OCI-LY3 (cell line): ENCODE results near the gene SMIM7.

ENCODE experiments used
- H2AFZ ChIP-seq: fragments of 200-600, 300-600 bp; shearing (Covaris generic); 2 replicates; pipeline ENCODE4 v1.6.0; 2014; ENCODE audit warnings: antibody characterized with exemption, low read depth, low read length
- H3K27ac ChIP-seq: fragments of 200-600, 300-600 bp; sonication (generic); 2 replicates; pipeline ENCODE4 v1.5.1; 2014; ENCODE audit warnings: mild to moderate bottlenecking, low read length, moderate library complexity, mixed read lengths
- H3K27me3 ChIP-seq: fragments of 200-600, 300-600 bp; sonication (generic); 2 replicates; pipeline ENCODE4 v1.6.1; 2014; ENCODE audit warnings: low read depth, low read length, mixed read lengths
- H3K36me3 ChIP-seq: fragments of 200-600, 300-600 bp; sonication (generic); replicated peaks from 2 replicates; pipeline ENCODE3; 2014; ENCODE audit warnings: low read depth, low read length, mixed read lengths
- H3K4me1 ChIP-seq: fragments of 300-600, 200-600 bp; sonication (generic); 2 replicates; pipeline ENCODE4 v1.6.1; 2014; ENCODE audit warnings: low read length, mixed read lengths
- H3K4me2 ChIP-seq: fragments of 200-600, 300-600 bp; sonication (generic); 2 replicates; pipeline ENCODE4 v1.6.1; 2014; ENCODE audit warnings: low read length, mixed read lengths
- H3K4me3 ChIP-seq: fragments of 300-600, 200-600 bp; sonication (generic); 2 replicates; pipeline ENCODE4 v1.5.1; 2014; ENCODE audit warnings: antibody characterized with exemption, mild to moderate bottlenecking, low read length, moderate library complexity
- H3K79me2 ChIP-seq: fragments of 300-600, 200-600 bp; shearing (Covaris generic); 2 replicates; pipeline ENCODE4 v1.6.1; 2014; ENCODE audit warnings: mild to moderate bottlenecking, low read length, mixed read lengths
- H3K9ac ChIP-seq: fragments of 300-600, 200-600 bp; shearing (Covaris generic); 2 replicates; pipeline ENCODE4 v1.6.0; 2014; ENCODE audit warnings: mild to moderate bottlenecking, low read length, moderate library complexity
- H3K9me3 ChIP-seq: fragments of 200-600, 300-600 bp; shearing (Covaris generic); 2 replicates; pipeline ENCODE4 v1.6.1; 2014; ENCODE audit warnings: low read length, mixed read lengths; ENCODE audit not compliant: insufficient read depth
- H4K20me1 ChIP-seq: fragments of 200-600, 300-600 bp; sonication (generic); 2 replicates; pipeline ENCODE4 v1.6.1; 2016; ENCODE audit warnings: low read length, mixed read lengths; ENCODE audit not compliant: insufficient read depth
- EZH2phosphoT487 ChIP-seq: fragments of 200-600 bp; shearing (Covaris generic); IDR thresholded peaks from 2 replicates; pipeline ENCODE4 v1.6.1; 2018; ENCODE audit warnings: antibody characterized with exemption, mixed run types, low read depth
- TF ChIP-seq, protein P1 (sequence below): fragments of 200-600, 300-600 bp; sonication (generic); IDR thresholded peaks from 2 replicates; pipeline ENCODE4 v1.5.1; 2014; ENCODE audit warnings: antibody characterized with exemption, low read length, low read depth

SMIM7 gene

DNA sequence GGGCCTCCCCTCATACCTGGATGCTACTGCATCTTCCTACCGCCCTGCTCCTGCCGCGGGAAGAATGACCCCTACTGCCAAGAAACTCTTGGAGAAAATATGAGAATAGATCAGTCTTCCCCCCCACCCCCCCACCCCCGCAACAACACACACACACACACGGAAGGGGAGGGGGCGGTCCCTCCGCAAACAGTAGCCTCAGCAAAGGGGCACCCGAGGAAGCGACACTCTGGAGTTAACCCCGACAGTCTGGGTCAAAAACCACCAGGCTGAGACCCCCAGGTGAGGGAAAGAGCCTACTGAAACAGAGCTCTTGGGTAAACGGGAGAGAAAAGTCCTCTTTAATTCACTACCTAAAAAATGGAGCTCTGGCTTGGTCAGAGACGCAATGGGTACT is 33.1 kb downstream of the SMIM7 start:
- H3K36me3 ChIP-seq = peaks cover 36% of the 10 kb centered on the region
- H3K4me3 ChIP-seq = peak overlapping the region; percentile 99
- peaks cover 58% of the 10 kb centered on the region for H4K20me1 ChIP-seq
- H2AFZ ChIP-seq = no peak overlapping the region
- peak overlapping the region; percentile 49 for H3K27ac ChIP-seq
- no peaks in the 10 kb centered on the region for H3K27me3 ChIP-seq
- H3K4me1 ChIP-seq = peaks cover 27% of the 10 kb centered on the region
- no peaks in the 10 kb centered on the region for H3K9me3 ChIP-seq
- H3K9ac ChIP-seq = peak overlapping the region; percentile 96
- H3K4me2 ChIP-seq = peak overlapping the region; percentile 94
- no peak for TF ChIP-seq EZH2phosphoT487
- TF ChIP-seq, protein P1, sequence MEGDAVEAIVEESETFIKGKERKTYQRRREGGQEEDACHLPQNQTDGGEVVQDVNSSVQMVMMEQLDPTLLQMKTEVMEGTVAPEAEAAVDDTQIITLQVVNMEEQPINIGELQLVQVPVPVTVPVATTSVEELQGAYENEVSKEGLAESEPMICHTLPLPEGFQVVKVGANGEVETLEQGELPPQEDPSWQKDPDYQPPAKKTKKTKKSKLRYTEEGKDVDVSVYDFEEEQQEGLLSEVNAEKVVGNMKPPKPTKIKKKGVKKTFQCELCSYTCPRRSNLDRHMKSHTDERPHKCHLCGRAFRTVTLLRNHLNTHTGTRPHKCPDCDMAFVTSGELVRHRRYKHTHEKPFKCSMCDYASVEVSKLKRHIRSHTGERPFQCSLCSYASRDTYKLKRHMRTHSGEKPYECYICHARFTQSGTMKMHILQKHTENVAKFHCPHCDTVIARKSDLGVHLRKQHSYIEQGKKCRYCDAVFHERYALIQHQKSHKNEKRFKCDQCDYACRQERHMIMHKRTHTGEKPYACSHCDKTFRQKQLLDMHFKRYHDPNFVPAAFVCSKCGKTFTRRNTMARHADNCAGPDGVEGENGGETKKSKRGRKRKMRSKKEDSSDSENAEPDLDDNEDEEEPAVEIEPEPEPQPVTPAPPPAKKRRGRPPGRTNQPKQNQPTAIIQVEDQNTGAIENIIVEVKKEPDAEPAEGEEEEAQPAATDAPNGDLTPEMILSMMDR = no peak
- H3K79me2 ChIP-seq = peaks cover 62% of the 10 kb centered on the region

DNA sequence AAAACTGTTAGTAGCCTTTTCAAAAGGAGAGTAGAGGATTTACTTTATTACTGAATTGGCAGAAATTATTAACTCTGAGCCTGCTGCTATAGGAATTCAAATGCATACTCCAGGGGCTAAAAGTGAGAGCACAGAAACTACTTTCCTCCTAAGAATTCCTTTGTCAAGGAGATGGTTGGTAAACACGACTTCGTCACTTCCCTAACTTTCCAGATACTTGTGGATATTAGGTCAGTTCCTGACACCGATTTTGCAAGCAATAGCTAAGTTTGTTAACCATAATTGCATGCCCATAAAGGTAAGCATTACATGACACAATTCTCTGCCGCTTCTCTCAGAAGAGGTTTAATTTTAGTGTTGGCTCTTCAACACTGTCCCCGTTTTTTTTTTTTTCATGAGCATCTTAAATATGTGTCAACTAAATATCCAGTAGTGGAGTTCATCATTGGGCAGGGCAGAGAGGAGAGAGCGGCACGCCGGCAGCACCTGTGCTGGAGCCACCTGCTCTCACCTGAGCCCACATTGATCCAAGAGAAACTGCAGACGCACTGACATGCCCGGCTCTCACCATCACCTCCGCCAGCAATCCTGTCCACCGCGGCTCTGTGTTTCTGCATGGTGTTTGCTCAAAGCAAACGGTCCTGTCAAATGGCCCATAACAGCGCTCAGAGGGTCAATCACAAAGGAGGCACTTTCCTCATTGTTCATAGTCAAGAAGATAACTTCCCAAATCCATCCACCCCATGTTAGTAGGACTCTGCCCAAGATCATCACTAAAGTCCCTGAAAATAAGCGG is 34.6 kb downstream of the SMIM7 start:
- Histone ChIP-seq H3K4me2 (0 out of 2 replicates have a peak overlapping the region, but pooled peaks have one; percentile 94), H3K4me1 (peaks cover 27% of the 10 kb centered on the region), H3K9ac (no peak overlapping the region), H3K4me3 (no peak overlapping the region), H3K9me3 (no peaks in the 10 kb centered on the region), H3K27me3 (no peaks in the 10 kb centered on the region), H3K27ac (no peak overlapping the region), H2AFZ (no peak overlapping the region), H3K79me2 (peaks cover 77% of the 10 kb centered on the region), H3K36me3 (peaks cover 28% of the 10 kb centered on the region), H4K20me1 (peaks cover 72% of the 10 kb centered on the region)
- TF ChIP-seq, protein P1 = no peak
- no peak for TF ChIP-seq EZH2phosphoT487

DNA sequence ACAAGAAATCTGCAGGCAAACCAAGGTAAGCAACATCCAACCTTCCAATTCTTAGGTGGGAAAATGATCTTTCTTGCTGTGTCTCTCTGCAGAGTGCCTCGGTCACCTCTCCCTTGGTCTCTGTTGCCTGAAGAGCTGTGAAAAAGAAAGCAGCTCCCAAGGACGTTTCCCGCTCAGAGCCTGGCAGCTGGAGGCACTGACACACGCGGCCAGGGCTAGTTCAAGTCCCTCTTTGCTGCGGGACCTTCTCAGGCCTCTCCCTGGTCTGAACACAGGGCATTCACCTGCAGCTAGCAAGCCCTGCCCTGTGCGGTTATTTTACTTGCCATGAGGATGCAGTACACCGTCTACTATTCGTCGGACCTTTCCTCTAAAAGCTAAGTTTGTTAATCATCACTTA is 35.7 kb downstream of the SMIM7 start:
- peaks cover 88% of the 10 kb centered on the region for H3K79me2 ChIP-seq
- TF ChIP-seq EZH2phosphoT487 = no peak
- TF ChIP-seq, protein P1 = no peak
- no peak overlapping the region for H3K4me2 ChIP-seq
- no peaks in the 10 kb centered on the region for H3K27me3 ChIP-seq
- H2AFZ ChIP-seq = no peak overlapping the region
- no peak overlapping the region for H3K4me3 ChIP-seq
- peaks cover 28% of the 10 kb centered on the region for H3K36me3 ChIP-seq
- H3K4me1 ChIP-seq = peaks cover 22% of the 10 kb centered on the region
- no peaks in the 10 kb centered on the region for H3K9me3 ChIP-seq
- H4K20me1 ChIP-seq = peaks cover 84% of the 10 kb centered on the region
- no peak overlapping the region for H3K27ac ChIP-seq
- H3K9ac ChIP-seq = no peak overlapping the region

DNA sequence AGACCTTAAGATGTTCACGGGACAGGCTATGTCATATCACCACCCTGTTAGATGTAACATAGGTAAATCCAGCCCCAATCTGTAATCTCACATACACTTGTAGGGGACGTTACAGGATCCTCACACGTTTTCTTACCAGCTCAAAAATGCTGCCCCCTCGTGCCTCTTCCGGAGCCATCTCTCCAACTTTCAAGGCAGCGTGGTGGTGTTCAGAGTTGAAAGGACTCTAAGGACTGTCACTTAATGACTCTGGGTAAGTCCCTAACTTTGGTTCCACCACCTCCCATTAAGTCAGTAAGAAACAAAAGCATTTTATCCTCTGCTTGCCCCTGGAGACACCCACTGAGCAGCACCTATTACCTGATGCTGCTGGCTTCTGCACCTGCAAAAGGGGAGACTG is 36.4 kb downstream of the SMIM7 start:
- Histone ChIP-seq H2AFZ (no peak overlapping the region), H4K20me1 (peaks cover 90% of the 10 kb centered on the region), H3K4me3 (no peak overlapping the region), H3K9ac (no peak overlapping the region), H3K27ac (no peak overlapping the region), H3K9me3 (no peaks in the 10 kb centered on the region), H3K36me3 (peaks cover 28% of the 10 kb centered on the region), H3K4me2 (no peak overlapping the region), H3K27me3 (no peaks in the 10 kb centered on the region), H3K4me1 (peaks cover 19% of the 10 kb centered on the region), H3K79me2 (peaks cover 95% of the 10 kb centered on the region)
- TF ChIP-seq, protein P1 = peak; percentile 55
- TF ChIP-seq EZH2phosphoT487 = no peak
